CD4-positive, alpha-beta T cell treated with Interleukin-6 at 100 ng/mL for 8 hours (primary cell): ENCODE data around the gene SH3GLB1.

Source experiments
- DNase-seq: peaks from one replicate; pipeline ENCODE4 v3.0.0-alpha.2; 2020; ENCODE audit warnings: mixed read lengths, low spot score

Gene SH3GLB1

DNA sequence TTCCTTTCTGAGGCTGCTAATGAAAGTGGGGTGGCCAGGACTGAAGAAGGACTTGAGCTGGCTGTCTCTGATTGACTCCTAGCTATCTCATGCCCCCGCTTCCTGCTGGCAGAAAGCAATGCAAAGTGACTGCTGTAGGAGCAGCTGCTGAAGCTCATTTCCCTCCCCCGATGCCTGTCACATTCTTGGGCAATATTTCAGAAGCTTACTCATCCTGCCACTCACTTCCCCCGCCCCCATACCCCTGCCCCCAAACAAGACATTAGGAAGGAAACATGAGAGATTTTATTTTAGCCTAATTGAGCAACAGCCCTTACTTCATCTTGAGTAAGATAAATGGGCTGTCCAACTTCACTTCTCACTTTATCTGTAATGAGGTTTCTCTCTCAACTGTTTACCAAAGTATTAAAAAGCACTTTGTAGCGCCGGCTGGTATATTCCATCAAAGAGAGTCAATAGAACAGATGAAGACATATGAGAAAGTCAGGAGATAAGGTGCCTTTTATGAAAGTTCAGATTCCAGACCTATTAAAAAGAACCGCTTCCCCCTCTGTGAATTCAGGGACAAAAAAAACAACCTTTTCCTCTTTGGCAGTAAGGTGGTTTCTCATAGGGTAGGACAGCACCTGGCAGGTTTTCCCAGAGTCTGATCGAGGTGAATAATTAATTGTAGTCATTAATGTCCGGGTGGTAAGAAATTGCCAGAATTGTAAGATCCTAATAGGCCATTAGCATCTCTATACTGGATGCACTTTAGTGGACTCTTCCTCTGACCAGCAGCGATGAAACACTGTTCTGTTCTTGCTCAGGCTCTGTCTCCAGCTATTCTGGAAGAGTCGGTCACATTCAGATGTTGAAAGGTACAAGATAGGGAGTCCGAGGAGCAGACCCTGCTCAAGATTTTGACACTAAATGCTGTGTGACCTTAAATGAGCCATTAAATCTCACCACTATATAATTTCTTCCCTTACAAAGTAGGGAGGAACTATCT, 70.2 kb downstream of the SH3GLB1 start:
- peak; percentile 16 for DNase-seq

DNA sequence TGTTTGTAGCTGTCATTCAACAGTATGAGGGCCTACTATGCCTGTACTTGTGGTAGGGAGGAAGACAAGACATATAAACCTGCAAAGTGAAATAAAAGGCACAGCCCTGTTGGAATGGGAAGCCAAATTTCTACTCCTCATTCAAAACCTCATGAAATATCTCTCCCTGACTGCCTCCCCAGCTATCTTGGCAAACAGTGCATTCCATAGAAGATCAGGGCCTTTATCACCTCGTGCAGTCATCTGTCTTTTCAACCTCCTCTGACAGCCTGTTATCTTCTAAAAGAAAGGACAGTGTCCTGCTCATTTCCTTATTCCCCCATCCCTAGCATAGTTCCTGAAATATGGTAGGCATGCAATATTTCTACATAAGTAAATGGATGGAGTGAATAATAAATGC, 71.0 kb downstream of the SH3GLB1 start:
- DNase-seq = no peak

DNA sequence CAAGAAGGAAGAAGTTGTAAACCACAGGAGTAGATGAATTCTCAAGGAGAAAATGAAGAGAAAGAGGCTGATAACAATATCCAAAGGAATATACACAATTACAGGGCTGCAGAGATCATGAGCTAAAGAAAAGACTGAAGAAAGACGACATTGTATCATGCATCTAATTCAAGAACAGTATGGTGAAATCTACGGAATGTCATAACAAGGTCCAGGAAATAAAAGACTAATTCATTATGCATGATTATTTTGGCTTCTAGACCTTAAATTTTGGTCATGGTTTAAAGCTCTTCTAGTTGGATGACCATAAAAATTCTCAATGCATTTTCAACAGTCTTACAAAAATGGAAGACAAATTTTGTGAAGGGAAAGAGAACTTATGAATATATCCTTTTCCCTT, 71.7 kb downstream of the SH3GLB1 start:
- DNase-seq = no peak

DNA sequence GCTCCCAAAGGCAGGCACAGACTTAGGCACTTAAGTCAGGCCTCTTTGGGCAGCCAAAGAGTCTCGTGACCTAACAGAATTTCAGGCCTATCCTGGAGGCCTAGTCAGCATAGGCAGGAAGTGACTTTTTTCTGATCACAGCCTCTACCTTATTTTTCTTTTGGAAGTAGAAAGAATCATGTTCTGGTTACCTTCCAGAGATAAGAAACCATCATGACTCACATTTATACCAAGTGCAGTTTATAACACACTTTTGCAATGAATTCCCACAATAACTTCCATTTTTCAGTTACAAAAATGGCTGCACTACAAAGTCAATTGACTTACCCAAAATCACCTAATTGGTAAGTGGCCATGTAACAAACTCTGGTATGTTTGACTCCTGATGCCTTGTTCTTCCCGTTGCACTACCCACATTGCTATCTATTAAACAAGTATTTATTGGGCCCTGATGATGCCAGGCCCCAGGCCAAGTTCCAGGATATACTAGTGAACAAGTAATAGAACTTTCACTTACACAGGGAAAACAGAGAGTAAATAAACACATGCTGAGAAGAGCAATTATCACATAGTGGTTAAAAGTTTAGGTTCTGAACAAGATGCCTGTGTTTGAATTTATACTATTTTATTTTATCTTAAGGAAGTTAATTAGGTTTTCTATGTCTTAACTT, 74.3 kb downstream of the SH3GLB1 start:
- DNase-seq = no peak

DNA sequence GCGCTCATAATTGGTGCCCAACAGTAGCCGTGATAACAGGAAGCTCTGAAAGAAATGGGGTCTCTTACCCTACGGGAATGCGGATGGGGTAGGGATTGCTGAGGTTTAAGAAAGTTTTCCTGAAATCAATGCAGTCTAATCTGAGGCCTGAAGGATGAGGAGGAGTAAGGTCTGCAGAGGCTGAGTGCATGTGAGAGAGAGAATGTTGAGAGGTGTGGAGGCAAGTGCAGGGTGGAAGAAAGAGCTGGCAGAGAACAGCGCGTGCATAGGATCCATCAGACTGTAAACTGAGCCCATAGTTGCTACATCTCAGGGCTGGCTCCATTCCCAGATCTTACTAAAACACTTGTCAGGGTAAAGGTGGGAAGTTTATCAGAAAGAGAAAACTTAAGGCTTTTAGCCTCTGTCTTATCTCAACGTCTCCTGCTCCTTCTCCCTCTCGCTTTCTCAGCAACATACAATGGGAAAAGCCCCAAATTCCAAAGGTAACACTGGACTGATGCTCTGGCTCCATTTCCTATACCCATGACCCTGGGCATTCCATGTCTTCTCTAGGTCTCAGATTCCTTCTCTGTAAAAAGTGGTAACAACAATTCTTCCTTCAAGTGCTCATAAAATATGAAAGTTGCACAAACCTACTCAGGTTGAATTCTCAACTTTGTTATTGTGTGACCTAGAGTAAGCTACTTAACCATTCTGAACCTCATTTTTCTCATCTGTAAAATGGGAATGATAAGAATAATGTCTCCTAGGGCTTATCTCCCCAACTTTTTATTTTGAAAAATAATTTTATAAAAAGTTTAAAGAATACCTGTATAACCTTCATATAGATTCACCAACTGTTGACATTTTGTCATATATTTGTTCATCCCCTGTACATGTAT, 75.2 kb downstream of the SH3GLB1 start:
- DNase-seq = no peak

DNA sequence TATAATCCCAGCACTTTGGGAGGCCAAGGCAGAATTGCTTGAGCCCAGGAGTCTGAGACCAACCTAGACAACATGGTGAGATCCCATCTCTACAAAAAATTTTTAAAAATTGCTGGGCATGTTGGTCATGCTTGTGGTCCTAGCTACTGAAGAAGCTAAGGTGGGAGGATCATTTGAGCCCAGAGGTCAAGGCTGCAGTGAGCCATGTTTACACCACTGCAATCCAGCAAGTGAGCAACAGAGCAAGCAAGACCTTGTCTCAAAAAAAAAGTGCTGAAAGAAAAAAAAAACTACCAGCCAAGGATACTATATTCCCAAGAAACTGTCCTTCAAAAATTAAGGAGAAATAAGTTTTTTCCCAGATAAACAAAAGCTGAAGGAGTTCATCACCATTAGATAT, 78.1 kb downstream of the SH3GLB1 start:
- DNase-seq = no peak

DNA sequence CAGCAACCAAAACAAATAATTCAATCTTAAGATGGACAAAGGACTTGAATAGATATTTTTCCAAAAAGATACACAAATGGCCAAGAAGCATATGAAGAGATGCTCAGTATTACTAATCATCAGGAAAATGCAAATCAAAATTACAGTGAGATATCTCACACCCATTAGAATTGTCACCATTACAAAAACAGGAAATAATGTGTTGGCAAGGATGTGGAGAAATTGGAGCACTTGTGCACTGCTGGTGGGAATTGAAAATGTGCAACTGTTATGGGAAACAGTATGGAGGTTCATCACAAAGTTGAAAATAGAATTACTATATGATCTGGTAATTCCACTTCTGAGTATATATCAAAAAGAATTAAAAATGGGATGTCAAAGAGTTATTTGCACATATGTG, 83.2 kb downstream of the SH3GLB1 start:
- DNase-seq = no peak

DNA sequence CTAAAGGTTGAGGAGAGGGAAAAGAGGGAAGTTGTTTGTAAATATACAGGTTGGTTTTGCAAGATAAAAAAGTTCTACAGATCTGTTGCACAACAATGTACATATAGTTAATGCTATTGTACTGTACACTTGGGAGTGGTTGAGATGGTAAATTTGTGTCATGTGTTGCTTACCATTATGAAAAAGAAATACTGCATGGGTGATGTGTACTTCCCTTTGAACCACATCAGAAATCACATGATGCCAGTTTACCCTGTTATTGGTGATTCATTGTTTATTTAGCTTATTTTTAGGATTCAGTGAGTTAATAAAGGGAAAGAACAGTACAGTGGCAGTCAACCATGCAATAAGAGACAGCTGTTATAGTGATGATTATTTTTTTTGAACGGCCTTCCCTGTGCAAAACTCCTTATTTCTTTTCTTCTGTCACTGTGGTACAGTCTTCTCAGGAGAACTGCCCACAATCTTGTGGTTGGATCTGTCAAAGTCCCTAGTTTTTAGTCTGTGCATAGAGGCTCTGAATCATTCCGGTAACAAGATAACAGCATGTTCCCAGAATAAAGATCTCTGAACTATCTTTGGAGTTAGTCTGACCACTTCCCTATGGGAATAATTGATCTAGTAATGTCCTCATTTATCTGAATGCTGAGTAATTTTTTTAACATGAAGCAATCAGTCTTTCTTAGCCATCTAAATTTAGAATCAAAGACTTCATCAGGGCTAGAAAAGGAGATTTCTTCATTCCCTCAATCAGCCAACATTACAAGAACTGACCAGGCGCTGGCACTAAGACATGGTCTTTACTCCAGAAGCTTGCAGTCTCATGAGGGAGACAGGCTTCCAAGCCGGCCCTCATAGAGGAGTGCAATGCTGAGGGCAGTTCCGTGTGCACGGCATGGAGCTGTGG, 84.2 kb downstream of the SH3GLB1 start:
- DNase-seq = no peak

DNA sequence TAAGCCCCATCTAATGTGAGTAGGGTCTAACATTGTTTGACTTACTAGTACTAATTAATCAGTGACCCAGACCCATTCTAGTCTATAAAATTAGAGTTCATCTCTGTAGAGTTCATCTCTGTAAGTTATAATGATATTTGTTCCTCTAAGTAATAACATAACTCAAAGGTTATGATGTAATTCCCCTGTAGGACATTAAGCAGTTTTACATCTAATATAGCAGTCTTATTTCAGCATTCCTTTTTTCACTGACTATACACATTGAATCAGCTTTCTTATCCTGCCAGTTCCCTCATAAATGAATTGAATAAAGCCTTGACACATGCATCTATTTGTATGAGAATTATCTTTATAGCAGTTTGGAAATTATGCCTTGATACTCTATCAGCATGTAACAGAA, 90.9 kb downstream of the SH3GLB1 start:
- DNase-seq = no peak
